ENCODE results near the gene MARK2. TPM values are rescaled to one million over a fixed set of nuclear protein-coding genes. Genes with fewer than 3 reads are reported as not detected.
"Not testable (repeated sequence)": the region's sequence is repeated elsewhere in the genome, so short reads cannot be mapped to it uniquely, and the experiment has no call there.

Gene MARK2
- total RNA-seq, 1 experiment from 2014 or later, result 22.1 TPM

DNA sequence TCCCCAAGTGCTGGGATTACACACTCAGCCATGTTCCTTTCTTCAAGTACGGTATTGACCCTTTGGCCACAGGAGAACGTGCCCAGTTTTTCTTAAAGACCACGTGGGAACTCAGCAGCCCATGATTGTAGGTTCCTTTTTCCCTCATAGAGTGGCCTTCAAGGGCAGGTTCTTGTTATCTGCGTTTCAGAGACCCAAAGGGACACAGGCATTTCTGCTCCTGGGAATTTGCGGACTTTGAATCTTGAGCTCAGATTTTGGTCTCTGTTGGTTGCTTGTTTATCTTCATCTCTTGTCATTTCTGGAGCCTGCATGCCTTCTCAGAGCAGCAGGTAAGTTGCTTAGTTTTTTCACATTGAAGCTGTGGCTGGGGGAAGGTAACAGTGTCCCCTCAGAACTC, 12.0 kb downstream of the MARK2 start:
- no peak overlapping the region for H3K4me2 ChIP-seq (ENCODE audit: low read depth, low read length, poor library complexity, severe bottlenecking)
- no peak overlapping the region for H3K9ac ChIP-seq (ENCODE audit: low read length)
- no peaks in the 10 kb centered on the region for H3K9me3 ChIP-seq (ENCODE audit: low read length)

GRCh38 chr11:63851364-63851763, 12.5 kb downstream of the MARK2 start:
- H3K27me3 ChIP-seq (ENCODE audit: low read length), result no peaks in the 10 kb centered on the region
- H3K4me2 ChIP-seq (ENCODE audit: low read depth, low read length, poor library complexity, severe bottlenecking), result no peak overlapping the region
- H3K9ac ChIP-seq (ENCODE audit: low read length), result no peak overlapping the region
- no peak overlapping the region for H3K27ac ChIP-seq (ENCODE audit: low read length)
- H3K4me1 ChIP-seq (ENCODE audit: low read length), result no peaks in the 10 kb centered on the region
- H3K9me3 ChIP-seq (ENCODE audit: low read length), result no peaks in the 10 kb centered on the region
- H3K4me3 ChIP-seq (ENCODE audit: low read length), result no peak overlapping the region
- no peaks in the 10 kb centered on the region for H3K9me2 ChIP-seq (replicated peaks; ENCODE audit: insufficient read depth, low read length)
- H3K79me2 ChIP-seq (ENCODE audit: low read length), result peaks cover 91% of the 10 kb centered on the region
- no peak overlapping the region for H2AFZ ChIP-seq (ENCODE audit: low read length)
- no peak for DNase-seq
- peaks cover 9% of the 10 kb centered on the region; the same call in 1 of the 2 replicates for H3K36me3 ChIP-seq (ENCODE audit: insufficient read depth, low read length)
- peaks cover 19% of the 10 kb centered on the region for H4K20me1 ChIP-seq (ENCODE audit: insufficient read depth, low read depth, low read length)

More for the DNA sequence above, 12.0 kb downstream of the MARK2 start:
- DNase-seq, result no peak
- Histone ChIP-seq H3K27ac (ENCODE audit: low read length) (no peak overlapping the region), H3K9me2 (replicated peaks; ENCODE audit: insufficient read depth, low read length) (no peaks in the 10 kb centered on the region), H4K20me1 (ENCODE audit: insufficient read depth, low read depth, low read length) (peaks cover 19% of the 10 kb centered on the region), H3K4me3 (ENCODE audit: low read length) (no peak overlapping the region), H2AFZ (ENCODE audit: low read length) (no peak overlapping the region), H3K79me2 (ENCODE audit: low read length) (peaks cover 90% of the 10 kb centered on the region), H3K4me1 (ENCODE audit: low read length) (no peaks in the 10 kb centered on the region), H3K27me3 (ENCODE audit: low read length) (no peaks in the 10 kb centered on the region), H3K36me3 (ENCODE audit: insufficient read depth, low read length) (peaks cover 9% of the 10 kb centered on the region; the same call in 1 of the 2 replicates)

- H4K20me1 ChIP-seq (ENCODE audit: insufficient read depth, low read depth, low read length), result peaks cover 9% of the 10 kb centered on the region; the same call in 1 of the 2 replicates
- H3K27ac ChIP-seq (ENCODE audit: low read length), result no peak overlapping the region
- no peak overlapping the region for H3K4me2 ChIP-seq (ENCODE audit: low read depth, low read length, poor library complexity, severe bottlenecking)
- no peak for DNase-seq
- H3K9me2 ChIP-seq (replicated peaks; ENCODE audit: insufficient read depth, low read length), result no peaks in the 10 kb centered on the region
- H3K4me1 ChIP-seq (ENCODE audit: low read length), result no peaks in the 10 kb centered on the region
- H3K9me3 ChIP-seq (ENCODE audit: low read length), result no peaks in the 10 kb centered on the region
- no peaks in the 10 kb centered on the region for H3K27me3 ChIP-seq (ENCODE audit: low read length)
- peaks cover 96% of the 10 kb centered on the region for H3K79me2 ChIP-seq (ENCODE audit: low read length)
- no peak overlapping the region for H2AFZ ChIP-seq (ENCODE audit: low read length)
- peaks cover 9% of the 10 kb centered on the region; the same call in 1 of the 2 replicates for H3K36me3 ChIP-seq (ENCODE audit: insufficient read depth, low read length)
- H3K4me3 ChIP-seq (ENCODE audit: low read length), result no peak overlapping the region
- no peak overlapping the region for H3K9ac ChIP-seq (ENCODE audit: low read length)
Measured at GRCh38 chr11:63853476-63853875, 14.6 kb downstream of the MARK2 start.

DNA sequence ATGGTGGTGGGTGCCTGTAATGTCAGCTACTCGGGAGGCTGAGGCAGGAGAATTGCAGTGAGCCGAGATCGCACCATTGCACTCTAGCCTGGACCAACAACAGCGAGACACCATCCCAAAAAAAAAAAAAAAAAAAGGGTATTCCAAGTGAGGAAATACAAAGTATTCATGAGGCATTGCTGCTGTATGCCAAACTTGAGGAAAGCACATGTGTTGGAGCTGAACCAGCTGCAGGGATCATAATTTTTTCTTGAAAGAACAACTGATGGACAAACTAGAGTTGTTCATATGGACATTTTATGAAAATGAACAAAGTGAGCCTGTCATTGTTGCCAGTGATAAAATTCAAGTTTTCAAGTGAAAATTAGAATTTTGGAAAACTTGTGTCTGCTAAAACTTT, 15.8 kb downstream of the MARK2 start:
- Histone ChIP-seq H3K4me2 (ENCODE audit: low read depth, low read length, poor library complexity, severe bottlenecking) (no peak overlapping the region), H3K9ac (ENCODE audit: low read length) (no peak overlapping the region), H3K9me3 (ENCODE audit: low read length) (no peaks in the 10 kb centered on the region), H4K20me1 (ENCODE audit: insufficient read depth, low read depth, low read length) (peaks cover 3% of the 10 kb centered on the region; the same call in 1 of the 2 replicates), H3K4me1 (ENCODE audit: low read length) (no peaks in the 10 kb centered on the region), H2AFZ (ENCODE audit: low read length) (no peak overlapping the region), H3K9me2 (replicated peaks; ENCODE audit: insufficient read depth, low read length) (no peaks in the 10 kb centered on the region), H3K36me3 (ENCODE audit: insufficient read depth, low read length) (peaks cover 9% of the 10 kb centered on the region; the same call in 1 of the 2 replicates), H3K27me3 (ENCODE audit: low read length) (no peaks in the 10 kb centered on the region), H3K79me2 (ENCODE audit: low read length) (peaks cover 97% of the 10 kb centered on the region), H3K4me3 (ENCODE audit: low read length) (no peak overlapping the region), H3K27ac (ENCODE audit: low read length) (no peak overlapping the region)
- DNase-seq, result no peak

DNA sequence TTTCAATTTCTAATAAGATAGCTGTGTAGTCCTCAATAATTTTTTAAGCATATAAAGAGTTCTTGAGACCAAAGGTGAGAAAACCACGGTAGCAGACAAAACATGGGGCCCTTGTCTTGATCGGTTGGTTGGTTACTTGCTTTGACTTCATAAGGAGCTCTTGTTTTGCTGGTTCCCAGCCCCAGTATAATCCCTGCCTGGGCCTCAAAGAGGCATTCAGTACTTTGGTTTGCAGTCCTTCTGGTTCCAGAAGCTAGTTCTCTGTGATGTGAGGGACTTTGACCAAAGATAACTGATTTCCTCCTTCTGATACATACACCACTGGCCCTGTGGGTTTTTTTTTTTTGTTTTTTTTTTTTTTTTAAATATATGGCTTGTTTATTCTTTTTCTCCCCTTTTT, 17.1 kb downstream of the MARK2 start:
- Histone ChIP-seq H3K4me3 (ENCODE audit: low read length) (no peak overlapping the region), H3K4me1 (ENCODE audit: low read length) (no peaks in the 10 kb centered on the region), H3K79me2 (ENCODE audit: low read length) (peaks cover 96% of the 10 kb centered on the region), H3K27ac (ENCODE audit: low read length) (no peak overlapping the region), H3K9ac (ENCODE audit: low read length) (no peak overlapping the region), H3K4me2 (ENCODE audit: low read depth, low read length, poor library complexity, severe bottlenecking) (no peak overlapping the region), H3K9me3 (ENCODE audit: low read length) (no peaks in the 10 kb centered on the region), H3K27me3 (ENCODE audit: low read length) (no peaks in the 10 kb centered on the region), H3K9me2 (replicated peaks; ENCODE audit: insufficient read depth, low read length) (no peaks in the 10 kb centered on the region), H2AFZ (ENCODE audit: low read length) (no peak overlapping the region), H4K20me1 (ENCODE audit: insufficient read depth, low read depth, low read length) (peaks cover 1% of the 10 kb centered on the region; the same call in 1 of the 2 replicates), H3K36me3 (ENCODE audit: insufficient read depth, low read length) (peaks cover 9% of the 10 kb centered on the region; the same call in 1 of the 2 replicates)
- no peak for DNase-seq

DNA sequence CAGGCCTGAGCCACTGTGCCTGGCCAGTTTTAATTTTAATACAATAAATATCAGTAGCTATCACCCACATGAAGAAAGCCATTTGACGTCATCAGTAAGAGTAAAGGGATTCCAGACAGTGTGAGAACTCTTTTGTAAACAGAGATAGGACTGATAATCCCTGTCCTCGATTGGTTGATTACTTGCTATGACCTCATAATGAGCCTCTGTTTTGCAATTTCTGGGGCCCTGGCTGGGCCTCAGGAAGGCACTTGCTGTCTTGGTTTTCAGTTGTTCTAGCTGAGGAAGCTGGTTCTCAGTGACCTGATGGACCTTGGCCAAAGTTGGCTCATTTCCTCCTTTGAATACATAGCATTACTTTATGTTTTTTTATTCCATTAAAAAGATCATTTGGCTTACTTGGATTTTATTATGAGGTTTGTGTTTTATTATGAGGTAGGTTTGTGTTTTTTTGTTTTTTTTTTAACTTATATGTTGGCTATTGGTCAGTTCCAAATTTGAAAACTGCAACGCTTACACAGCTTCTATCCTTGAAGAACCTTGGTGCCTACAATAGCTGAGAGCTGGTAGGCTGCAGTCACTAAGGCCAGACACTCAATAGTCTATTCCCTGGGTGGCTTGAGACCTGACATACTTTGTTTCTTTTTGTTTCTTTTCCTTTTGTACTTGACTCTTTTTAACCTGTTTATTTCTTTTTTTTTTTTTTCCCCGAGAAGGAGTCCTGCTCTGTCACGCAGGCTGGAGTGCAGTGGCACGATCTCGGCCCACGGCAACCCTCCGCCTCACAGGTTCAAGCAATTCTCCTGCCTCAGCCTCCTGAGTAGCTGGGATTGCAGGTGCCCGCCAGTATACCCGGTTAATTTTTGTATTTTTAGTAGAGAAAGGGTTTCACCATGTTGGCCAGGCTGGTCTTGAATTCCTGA, 20.0 kb downstream of the MARK2 start:
- H3K79me2 ChIP-seq (ENCODE audit: low read length), result peaks cover 91% of the 10 kb centered on the region
- H3K9me3 ChIP-seq (ENCODE audit: low read length), result no peaks in the 10 kb centered on the region
- H3K4me1 ChIP-seq (ENCODE audit: low read length), result no peaks in the 10 kb centered on the region

GRCh38 chr11:63862923-63863322, 24.0 kb downstream of the MARK2 start:
- Histone ChIP-seq H3K9me2 (replicated peaks; ENCODE audit: insufficient read depth, low read length) (no peaks in the 10 kb centered on the region), H3K27me3 (ENCODE audit: low read length) (no peaks in the 10 kb centered on the region), H3K9ac (ENCODE audit: low read length) (no peak overlapping the region), H3K79me2 (ENCODE audit: low read length) (peaks cover 87% of the 10 kb centered on the region), H3K9me3 (ENCODE audit: low read length) (no peaks in the 10 kb centered on the region), H3K4me3 (ENCODE audit: low read length) (no peak overlapping the region), H3K4me2 (ENCODE audit: low read depth, low read length, poor library complexity, severe bottlenecking) (no peak overlapping the region), H2AFZ (ENCODE audit: low read length) (no peak overlapping the region), H4K20me1 (ENCODE audit: insufficient read depth, low read depth, low read length) (no peaks in the 10 kb centered on the region), H3K27ac (ENCODE audit: low read length) (no peak overlapping the region), H3K36me3 (ENCODE audit: insufficient read depth, low read length) (peaks cover 16% of the 10 kb centered on the region), H3K4me1 (ENCODE audit: low read length) (no peaks in the 10 kb centered on the region; the same call in 1 of the 2 replicates)
- DNase-seq, result no peak

More for the DNA sequence above, 20.0 kb downstream of the MARK2 start:
- Histone ChIP-seq H3K9ac (ENCODE audit: low read length) (no peak overlapping the region), H3K9me2 (replicated peaks; ENCODE audit: insufficient read depth, low read length) (no peaks in the 10 kb centered on the region), H3K4me3 (ENCODE audit: low read length) (no peak overlapping the region), H3K4me2 (ENCODE audit: low read depth, low read length, poor library complexity, severe bottlenecking) (no peak overlapping the region), H3K27ac (ENCODE audit: low read length) (no peak overlapping the region), H3K27me3 (ENCODE audit: low read length) (no peaks in the 10 kb centered on the region), H2AFZ (ENCODE audit: low read length) (no peak overlapping the region), H4K20me1 (ENCODE audit: insufficient read depth, low read depth, low read length) (no peaks in the 10 kb centered on the region), H3K36me3 (ENCODE audit: insufficient read depth, low read length) (peaks cover 4% of the 10 kb centered on the region; the same call in 1 of the 2 replicates)
- DNase-seq, result no peak

- H4K20me1 ChIP-seq (ENCODE audit: insufficient read depth, low read depth, low read length); H2AFZ ChIP-seq (ENCODE audit: low read length); H3K4me1 ChIP-seq (ENCODE audit: low read length); H3K4me2 ChIP-seq (ENCODE audit: low read depth, low read length, poor library complexity, severe bottlenecking); H3K27ac ChIP-seq (ENCODE audit: low read length); H3K9me2 ChIP-seq (replicated peaks; ENCODE audit: insufficient read depth, low read length); DNase-seq; H3K27me3 ChIP-seq (ENCODE audit: low read length); H3K9ac ChIP-seq (ENCODE audit: low read length); H3K4me3 ChIP-seq (ENCODE audit: low read length); H3K9me3 ChIP-seq (ENCODE audit: low read length): not testable (repeated sequence)
- Histone ChIP-seq H3K79me2 (ENCODE audit: low read length) (peaks cover 87% of the 10 kb centered on the region), H3K36me3 (ENCODE audit: insufficient read depth, low read length) (peaks cover 19% of the 10 kb centered on the region)
Measured at GRCh38 chr11:63863620-63864019, 24.7 kb downstream of the MARK2 start.
